GM10266 (cell line): Measurements from ENCODE around the gene HDAC8.

Experiments
- DNase-seq: peaks from one replicate; pipeline ENCODE4 v3.0.0; 2012; ENCODE audit errors: extremely low spot score
- CTCF ChIP-seq: IDR thresholded peaks from 2 replicates; pipeline ENCODE4 v1.5.1; 2012; ENCODE audit warnings: mild to moderate bottlenecking, low read depth; ENCODE audit not compliant: control insufficient read depth, insufficient read depth; ENCODE audit errors: missing control alignments

The HDAC8 gene

GRCh38 chrX:72470117-72470516, 102.5 kb downstream of the HDAC8 start:
- no peak for TF ChIP-seq CTCF
- no peak for DNase-seq

GRCh38 chrX:72468607-72469006, 104.0 kb downstream of the HDAC8 start:
- TF ChIP-seq CTCF = no peak
- DNase-seq = no peak

- DNase-seq = no peak
- no peak for TF ChIP-seq CTCF
These were observed 105.5 kb downstream of the HDAC8 start for GRCh38 chrX:72467135-72467534.

- no peak for DNase-seq
- TF ChIP-seq CTCF = no peak
These were observed 106.2 kb downstream of the HDAC8 start for GRCh38 chrX:72466493-72466892.

GRCh38 chrX:72465889-72466288, 106.8 kb downstream of the HDAC8 start:
- no peak for DNase-seq
- TF ChIP-seq CTCF = no peak

- TF ChIP-seq CTCF = no peak
- DNase-seq = no peak
These were observed 110.9 kb downstream of the HDAC8 start for GRCh38 chrX:72461766-72462165.

- no peak for TF ChIP-seq CTCF
- DNase-seq = no peak
These were observed 111.4 kb downstream of the HDAC8 start for GRCh38 chrX:72461288-72461687.
